Measurements from ENCODE around the gene ARHGAP42.

ARHGAP42 gene

DNA sequence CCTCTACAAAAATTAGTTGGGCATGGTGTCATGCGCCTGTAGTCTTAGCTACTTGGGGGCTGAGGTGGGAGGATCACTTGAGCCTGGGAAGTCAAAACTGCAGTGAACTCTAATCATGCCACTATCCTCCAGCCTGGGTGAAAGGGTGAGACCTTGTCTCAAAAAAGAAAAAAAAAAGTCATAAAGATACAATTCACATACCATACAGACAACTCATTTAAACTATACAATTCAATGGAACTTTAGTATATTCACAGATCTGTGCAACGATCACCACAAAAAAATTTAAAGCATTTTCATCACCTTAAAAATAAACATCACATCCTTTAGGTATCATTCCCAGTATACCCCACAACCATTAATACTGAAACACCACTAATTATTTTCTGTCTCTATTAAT lies 241.3 kb downstream of the ARHGAP42 start:
- TF ChIP-seq, protein P1, sequence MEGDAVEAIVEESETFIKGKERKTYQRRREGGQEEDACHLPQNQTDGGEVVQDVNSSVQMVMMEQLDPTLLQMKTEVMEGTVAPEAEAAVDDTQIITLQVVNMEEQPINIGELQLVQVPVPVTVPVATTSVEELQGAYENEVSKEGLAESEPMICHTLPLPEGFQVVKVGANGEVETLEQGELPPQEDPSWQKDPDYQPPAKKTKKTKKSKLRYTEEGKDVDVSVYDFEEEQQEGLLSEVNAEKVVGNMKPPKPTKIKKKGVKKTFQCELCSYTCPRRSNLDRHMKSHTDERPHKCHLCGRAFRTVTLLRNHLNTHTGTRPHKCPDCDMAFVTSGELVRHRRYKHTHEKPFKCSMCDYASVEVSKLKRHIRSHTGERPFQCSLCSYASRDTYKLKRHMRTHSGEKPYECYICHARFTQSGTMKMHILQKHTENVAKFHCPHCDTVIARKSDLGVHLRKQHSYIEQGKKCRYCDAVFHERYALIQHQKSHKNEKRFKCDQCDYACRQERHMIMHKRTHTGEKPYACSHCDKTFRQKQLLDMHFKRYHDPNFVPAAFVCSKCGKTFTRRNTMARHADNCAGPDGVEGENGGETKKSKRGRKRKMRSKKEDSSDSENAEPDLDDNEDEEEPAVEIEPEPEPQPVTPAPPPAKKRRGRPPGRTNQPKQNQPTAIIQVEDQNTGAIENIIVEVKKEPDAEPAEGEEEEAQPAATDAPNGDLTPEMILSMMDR (IDR thresholded peaks at IDR 0.05) = no peak

DNA sequence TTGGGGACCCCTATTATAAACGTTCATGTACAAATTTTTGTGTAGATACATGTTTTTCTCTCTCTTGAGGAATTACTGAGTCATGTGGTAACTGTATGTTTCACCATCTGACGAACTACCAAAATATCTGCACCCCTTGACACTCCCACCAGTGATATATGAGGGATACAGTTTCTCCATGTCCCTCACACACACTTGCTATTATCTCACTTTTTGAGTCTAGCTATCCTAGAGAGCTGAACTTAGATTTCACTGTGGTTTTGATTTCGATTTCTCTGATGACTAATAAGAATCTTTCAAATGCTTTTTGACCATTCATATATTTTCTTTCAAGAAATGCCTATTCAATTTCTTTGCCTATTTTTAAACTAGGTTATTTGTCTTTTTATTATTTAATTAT lies 242.3 kb downstream of the ARHGAP42 start:
- TF ChIP-seq, protein P1 (IDR thresholded peaks at IDR 0.05) = no peak

DNA sequence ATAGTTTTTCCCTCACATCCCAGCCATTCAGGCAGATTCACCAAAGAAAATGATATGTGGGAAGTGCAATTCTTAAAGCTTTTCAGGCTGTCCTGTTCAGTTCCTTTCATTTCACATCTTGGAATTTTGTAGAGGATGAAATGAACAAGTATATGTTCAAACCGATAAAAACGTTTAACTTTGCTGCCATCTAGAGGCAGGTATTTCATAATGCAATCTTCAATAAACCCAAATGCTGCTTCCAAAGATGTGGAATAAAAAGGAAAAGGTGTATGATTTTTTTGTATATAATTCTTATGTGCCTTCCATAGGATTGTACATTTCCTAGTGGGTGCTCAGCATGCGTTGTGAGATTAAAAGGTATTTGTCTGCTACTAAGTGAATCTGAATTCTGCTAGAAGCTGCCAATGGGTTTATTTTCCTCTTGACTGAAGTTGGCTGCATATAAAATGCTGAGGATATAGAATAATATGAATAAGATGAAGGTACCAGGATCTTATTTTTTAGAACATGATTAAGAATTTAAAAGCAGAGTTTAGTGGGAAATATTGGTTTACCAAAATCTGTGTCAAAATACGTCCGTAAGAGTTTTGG lies 243.2 kb downstream of the ARHGAP42 start:
- TF ChIP-seq, protein P1 (IDR thresholded peaks at IDR 0.05) = peak; percentile 65

DNA sequence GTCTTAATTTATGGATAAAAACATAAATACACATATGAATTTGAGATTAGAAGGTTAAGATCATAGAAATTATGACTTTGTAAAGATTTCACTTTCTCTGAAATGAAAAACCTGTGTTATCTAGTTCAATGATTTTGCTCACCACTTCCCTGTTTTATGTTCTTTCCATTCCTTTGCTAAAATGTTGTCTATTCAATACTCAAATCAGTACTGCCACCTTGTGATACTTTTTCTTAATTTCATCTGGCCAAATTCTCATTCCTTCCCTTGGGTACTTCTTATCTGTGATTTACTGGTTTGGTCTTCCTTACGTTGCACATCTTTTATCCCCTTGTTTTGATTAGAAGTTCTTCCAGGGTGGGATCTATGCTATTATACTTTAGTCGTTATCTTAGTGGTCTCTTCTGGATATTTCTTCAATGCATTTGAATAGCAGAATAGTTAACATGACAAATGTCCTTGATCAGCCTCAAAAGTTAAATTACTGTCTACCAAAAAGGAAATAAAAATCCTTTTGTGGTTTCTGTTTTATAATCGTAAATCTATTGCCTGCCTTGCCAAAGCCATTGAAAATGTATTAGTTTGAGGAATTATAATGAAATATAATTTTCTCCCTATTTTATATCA lies 245.5 kb downstream of the ARHGAP42 start:
- TF ChIP-seq, protein P1 (IDR thresholded peaks at IDR 0.05) = peak; percentile 65

DNA sequence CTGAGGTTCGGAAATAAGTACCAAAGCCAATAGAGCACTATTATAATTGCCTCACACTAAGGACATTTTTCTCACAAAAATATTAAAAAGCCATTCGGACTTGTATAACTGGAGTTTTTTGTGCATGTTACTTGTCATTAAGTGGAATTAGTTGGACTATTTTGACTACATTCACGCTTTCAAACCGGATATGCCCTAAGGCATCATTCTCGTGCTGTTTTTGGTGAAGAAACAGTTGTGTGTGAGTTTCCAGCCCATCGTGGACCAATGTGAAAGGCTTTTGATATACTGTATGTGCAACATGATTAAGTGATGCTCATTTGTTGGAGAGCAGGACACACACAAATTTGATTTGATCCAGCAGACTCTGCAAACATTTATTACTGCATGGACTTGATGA lies 249.7 kb downstream of the ARHGAP42 start:
- TF ChIP-seq, protein P1 (IDR thresholded peaks at IDR 0.05) = no peak

DNA sequence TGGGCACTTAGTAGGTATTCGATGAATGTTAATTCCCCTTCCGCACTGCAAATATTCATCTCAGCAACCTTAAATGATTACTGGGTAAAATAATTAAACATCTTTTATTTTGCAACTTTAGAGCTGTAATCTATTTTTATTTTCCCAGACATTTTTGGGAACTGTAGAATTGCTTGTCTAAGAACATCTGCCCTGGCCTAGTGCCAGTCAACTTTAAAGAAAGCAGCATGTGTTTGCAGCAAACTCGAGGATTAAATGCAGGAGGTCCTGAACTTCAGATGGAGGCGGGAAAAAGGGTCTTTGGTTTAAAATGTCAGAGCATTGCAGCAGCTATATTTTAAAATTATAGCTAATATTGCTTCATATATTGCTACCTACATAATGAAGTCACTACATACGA lies 252.5 kb downstream of the ARHGAP42 start:
- TF ChIP-seq, protein P1 (IDR thresholded peaks at IDR 0.05) = no peak

DNA sequence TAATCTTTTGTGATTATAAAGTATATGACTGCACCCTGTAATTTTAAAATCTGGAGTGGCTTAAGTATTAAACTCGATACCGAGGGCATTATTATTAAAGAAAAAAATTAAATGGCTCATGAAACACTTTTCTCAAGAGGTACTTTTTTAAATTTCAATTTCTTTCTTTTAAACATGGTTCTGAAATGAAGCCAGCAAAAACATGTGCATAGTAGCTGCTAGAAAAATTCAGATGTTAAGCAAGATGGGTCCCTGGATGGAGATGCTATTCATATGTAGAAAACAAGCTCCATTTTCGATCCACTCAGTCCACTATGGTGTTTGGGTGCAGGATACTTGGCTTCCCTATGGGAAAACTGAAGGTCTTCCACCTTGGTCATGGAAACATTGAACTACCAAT lies 253.0 kb downstream of the ARHGAP42 start:
- TF ChIP-seq, protein P1 (IDR thresholded peaks at IDR 0.05) = no peak
